ENCODE data around the gene NSG2. TPM values are rescaled to one million over a fixed set of nuclear protein-coding genes. Genes with fewer than 3 reads are reported as not detected.
A peak's percentile ranks its signal among the peaks of the same experiment; 100 is the strongest.
"Not testable (repeated sequence)": the region's sequence is repeated elsewhere in the genome, so short reads cannot be mapped to it uniquely, and the experiment has no call there.

Gene NSG2
- 0.66 and 1.7 TPM in 2 replicates for total RNA-seq (2014; rRNA removed; shearing (Covaris generic))

DNA sequence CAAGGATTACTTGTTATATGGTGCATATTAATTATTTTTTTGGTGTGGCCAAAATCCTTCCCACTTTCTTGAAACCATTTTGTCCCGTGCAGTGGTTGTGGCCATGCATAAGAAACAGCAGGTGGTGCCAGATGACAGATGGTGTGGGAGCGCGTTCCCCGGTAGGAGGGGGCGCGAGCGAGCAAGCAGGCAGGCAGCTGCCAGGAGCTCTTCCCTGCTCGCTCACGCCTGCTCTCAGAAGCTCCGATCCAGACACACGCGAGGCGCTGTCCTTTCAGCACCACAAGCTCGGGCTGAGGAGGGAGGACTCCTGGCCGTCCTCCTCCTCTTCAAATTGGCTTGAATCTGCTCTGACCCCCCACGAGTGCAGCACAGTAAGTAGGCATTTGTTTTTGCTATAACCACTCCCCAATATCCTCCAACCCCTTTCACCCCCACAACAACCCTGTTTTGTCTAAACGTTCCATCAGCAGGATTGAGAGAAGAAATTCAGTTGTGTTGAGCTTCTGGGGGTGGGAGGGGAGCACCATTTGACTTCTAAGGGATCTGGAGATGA, at the start of gene NSG2:
Gene NSG2, plus strand, starts transcription at position 237 of the 556 bp plus-strand sequence. CDS start 1,050 bp downstream, outside the sequence.
- H3K36me3 ChIP-seq (replicated peaks; ENCODE audit: control insufficient read depth, insufficient read depth, low read length) = no peaks in the 10 kb centered on the region
- DNase-seq = peak; percentile 87
- H3K4me3 ChIP-seq (ENCODE audit: insufficient read depth, low read depth, low read length) = no peak within 1 kb of the TSS
- peaks cover 2% of the 10 kb centered on the region; the same call in 1 of the 2 replicates for H3K27me3 ChIP-seq (ENCODE audit: control insufficient read depth, insufficient read depth, low read length)

DNA sequence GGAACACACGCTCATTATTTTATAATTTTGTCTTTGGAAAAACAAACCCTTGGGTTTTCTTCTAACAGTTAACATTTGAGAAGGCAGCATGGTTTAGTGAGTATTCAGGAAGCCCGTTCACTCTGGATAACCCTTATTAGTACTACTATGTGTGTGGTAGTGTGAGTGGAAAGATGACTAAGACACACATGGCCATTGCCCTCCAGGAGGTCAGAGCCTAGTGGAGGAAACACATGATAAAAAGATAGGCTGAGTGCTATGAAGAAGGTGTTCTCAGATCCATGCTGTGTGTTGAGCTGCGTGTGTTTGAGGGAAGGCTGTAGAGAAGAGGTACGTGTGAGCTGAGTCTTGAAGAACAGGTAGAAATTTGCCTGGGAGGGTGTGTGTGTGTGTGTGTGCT, 48.2 kb upstream of the NSG2 start:
- H3K4me3 ChIP-seq (ENCODE audit: insufficient read depth, low read depth, low read length) = no peak overlapping the region
- no peaks in the 10 kb centered on the region for H3K36me3 ChIP-seq (replicated peaks; ENCODE audit: control insufficient read depth, insufficient read depth, low read length)
- H3K27me3 ChIP-seq (ENCODE audit: control insufficient read depth, insufficient read depth, low read length) = no peaks in the 10 kb centered on the region
- DNase-seq = no peak

GRCh38 chr5:173998531-173998930, 47.0 kb upstream of the NSG2 start:
- no peak for DNase-seq
- H3K4me3 ChIP-seq (ENCODE audit: insufficient read depth, low read depth, low read length) = no peak overlapping the region
- H3K27me3 ChIP-seq (ENCODE audit: control insufficient read depth, insufficient read depth, low read length) = no peaks in the 10 kb centered on the region
- H3K36me3 ChIP-seq (replicated peaks; ENCODE audit: control insufficient read depth, insufficient read depth, low read length) = no peaks in the 10 kb centered on the region

DNA sequence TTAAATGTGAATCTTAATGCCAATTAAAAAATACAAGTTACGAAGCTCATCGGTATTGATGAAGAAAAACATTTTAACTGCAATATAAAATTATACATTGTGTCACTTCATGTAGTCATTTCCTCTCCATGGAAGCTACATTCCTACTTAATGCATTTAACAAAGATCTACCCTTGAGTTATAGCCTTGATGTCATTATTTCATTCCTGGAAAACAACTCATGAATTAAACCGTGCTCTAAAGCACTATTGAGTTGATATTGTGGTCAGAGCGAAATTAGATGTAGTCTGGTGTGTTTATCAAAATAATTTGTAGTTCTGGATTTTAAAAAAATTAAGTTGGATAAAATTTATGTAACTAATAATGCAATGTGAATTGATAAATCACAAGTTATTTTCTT, 45.4 kb upstream of the NSG2 start:
- H3K36me3 ChIP-seq (replicated peaks; ENCODE audit: control insufficient read depth, insufficient read depth, low read length) = no peaks in the 10 kb centered on the region
- no peaks in the 10 kb centered on the region for H3K27me3 ChIP-seq (ENCODE audit: control insufficient read depth, insufficient read depth, low read length)
- H3K4me3 ChIP-seq (ENCODE audit: insufficient read depth, low read depth, low read length) = no peak overlapping the region
- DNase-seq = no peak

DNA sequence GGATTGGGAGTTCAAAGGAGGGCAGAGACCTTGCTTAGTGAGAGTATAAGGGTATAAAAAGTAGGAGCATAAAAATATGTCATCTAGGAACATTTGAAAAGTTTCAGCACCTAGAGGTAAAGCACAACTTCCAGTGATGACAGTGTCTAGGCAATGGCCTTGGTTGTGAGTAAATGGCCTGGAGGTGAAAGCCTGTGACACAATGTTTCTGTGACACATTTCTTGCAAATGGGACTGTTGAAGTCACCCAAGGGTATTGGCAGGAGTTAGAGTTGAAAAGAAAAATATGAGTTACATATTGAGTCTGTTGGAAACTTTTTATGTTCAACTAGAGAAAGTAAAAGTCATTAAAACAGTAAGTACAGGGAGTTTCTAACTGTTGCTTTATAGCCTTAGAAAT, 41.7 kb upstream of the NSG2 start:
- Histone ChIP-seq H3K27me3 (ENCODE audit: control insufficient read depth, insufficient read depth, low read length) (no peaks in the 10 kb centered on the region), H3K4me3 (ENCODE audit: insufficient read depth, low read depth, low read length) (no peak overlapping the region), H3K36me3 (replicated peaks; ENCODE audit: control insufficient read depth, insufficient read depth, low read length) (no peaks in the 10 kb centered on the region)
- DNase-seq = no peak

DNA sequence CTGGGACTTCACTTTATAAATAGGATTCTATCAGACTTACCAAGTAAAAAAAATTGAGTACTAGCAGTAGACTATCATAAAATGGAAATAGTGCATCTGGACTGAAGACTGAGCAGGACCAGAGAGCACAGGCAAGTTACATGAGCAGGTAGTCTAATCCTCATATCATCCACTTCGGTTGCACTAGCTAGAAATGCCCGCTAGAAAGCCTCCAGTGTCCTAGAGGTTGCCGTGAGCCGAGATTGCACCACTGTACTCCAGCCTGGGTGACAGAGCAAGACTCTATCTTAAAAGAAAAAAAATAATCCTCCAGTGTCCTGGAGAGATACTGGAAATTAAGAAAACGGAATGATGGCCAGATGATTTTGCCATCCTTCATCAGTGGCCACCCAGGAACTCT, 36.6 kb upstream of the NSG2 start:
- Histone ChIP-seq H3K4me3 (ENCODE audit: insufficient read depth, low read depth, low read length) (no peak overlapping the region), H3K36me3 (replicated peaks; ENCODE audit: control insufficient read depth, insufficient read depth, low read length) (no peaks in the 10 kb centered on the region), H3K27me3 (ENCODE audit: control insufficient read depth, insufficient read depth, low read length) (no peaks in the 10 kb centered on the region)
- no peak for DNase-seq

- H3K27me3 ChIP-seq (ENCODE audit: control insufficient read depth, insufficient read depth, low read length) = no peaks in the 10 kb centered on the region
- DNase-seq = no peak
- no peaks in the 10 kb centered on the region for H3K36me3 ChIP-seq (replicated peaks; ENCODE audit: control insufficient read depth, insufficient read depth, low read length)
- no peak overlapping the region for H3K4me3 ChIP-seq (ENCODE audit: insufficient read depth, low read depth, low read length)
These were observed 35.1 kb upstream of the NSG2 start for GRCh38 chr5:174010365-174010764.

GRCh38 chr5:174011441-174011840, 34.1 kb upstream of the NSG2 start:
- no peak for DNase-seq
- Histone ChIP-seq H3K27me3 (ENCODE audit: control insufficient read depth, insufficient read depth, low read length) (no peaks in the 10 kb centered on the region), H3K36me3 (replicated peaks; ENCODE audit: control insufficient read depth, insufficient read depth, low read length) (no peaks in the 10 kb centered on the region), H3K4me3 (ENCODE audit: insufficient read depth, low read depth, low read length) (no peak overlapping the region)

DNA sequence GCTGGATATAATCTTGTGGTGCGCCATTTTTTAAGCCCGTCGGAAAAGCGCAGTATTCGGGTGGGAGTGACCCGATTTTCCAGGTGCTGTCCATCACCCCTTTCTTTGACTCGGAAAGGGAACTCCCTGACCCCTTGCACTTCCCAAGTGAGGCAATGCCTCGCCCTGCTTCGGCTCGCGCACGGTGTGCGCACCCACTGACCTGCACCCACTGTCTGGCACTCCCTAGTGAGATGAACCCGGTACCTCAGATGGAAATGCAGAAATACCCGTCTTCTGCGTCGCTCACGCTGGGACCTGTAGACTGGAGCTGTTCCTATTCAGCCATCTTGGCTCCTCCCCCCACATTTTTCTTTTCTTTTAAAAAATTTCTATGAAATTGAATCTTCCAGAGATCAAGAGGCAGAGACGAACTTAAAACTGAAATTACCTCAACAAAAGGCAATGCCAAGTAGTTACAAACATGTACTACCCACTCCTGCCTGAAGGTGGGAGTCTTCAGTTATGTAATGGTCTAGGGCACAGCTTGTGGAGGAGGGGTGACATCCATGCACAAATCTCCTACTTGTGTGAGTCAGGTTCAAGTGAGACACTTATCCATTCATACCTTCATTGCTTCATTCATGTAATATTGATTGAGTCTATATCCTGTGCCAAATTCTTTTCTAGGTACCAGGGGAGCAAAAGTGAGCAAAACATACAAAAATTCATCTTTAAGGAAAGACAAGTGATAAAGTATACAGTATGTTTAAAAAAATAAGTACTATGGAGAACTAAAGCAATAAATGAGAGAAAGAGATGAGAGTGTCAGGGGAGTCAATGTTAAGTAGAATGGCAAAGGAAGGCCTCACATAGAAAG, 25.2 kb upstream of the NSG2 start:
- H3K36me3 ChIP-seq (replicated peaks; ENCODE audit: control insufficient read depth, insufficient read depth, low read length); H3K27me3 ChIP-seq (ENCODE audit: control insufficient read depth, insufficient read depth, low read length): not testable (repeated sequence)
- peak; percentile 64 for DNase-seq
- peak overlapping the region; percentile 41 for H3K4me3 ChIP-seq (ENCODE audit: insufficient read depth, low read depth, low read length)

DNA sequence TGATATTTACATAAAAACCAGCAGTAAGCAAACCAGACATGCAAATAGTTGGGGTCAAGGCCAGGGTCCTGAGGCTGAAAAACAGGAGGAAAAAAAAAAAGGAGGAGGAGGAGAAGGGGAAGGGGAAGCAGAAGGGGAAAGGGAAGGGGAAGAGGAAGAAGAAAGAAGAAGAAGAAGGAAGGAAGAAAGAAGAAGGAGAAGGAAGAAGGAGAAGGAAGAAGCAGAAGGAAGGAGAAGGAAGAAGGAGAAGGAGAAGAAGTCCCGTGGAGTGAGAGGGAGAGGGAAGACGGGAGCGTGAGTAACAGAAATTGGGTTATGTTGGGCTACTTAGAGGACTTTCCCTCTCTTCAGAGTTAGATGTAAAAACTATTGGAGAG, 24.6 kb upstream of the NSG2 start:
- no peak for DNase-seq
- Histone ChIP-seq H3K36me3 (replicated peaks; ENCODE audit: control insufficient read depth, insufficient read depth, low read length) (no peaks in the 10 kb centered on the region), H3K4me3 (ENCODE audit: insufficient read depth, low read depth, low read length) (no peak overlapping the region), H3K27me3 (ENCODE audit: control insufficient read depth, insufficient read depth, low read length) (no peaks in the 10 kb centered on the region)

GRCh38 chr5:174022384-174023095, 23.0 kb upstream of the NSG2 start:
- peak; percentile 28 for DNase-seq
- Histone ChIP-seq H3K36me3 (replicated peaks; ENCODE audit: control insufficient read depth, insufficient read depth, low read length) (no peaks in the 10 kb centered on the region), H3K27me3 (ENCODE audit: control insufficient read depth, insufficient read depth, low read length) (no peaks in the 10 kb centered on the region), H3K4me3 (ENCODE audit: insufficient read depth, low read depth, low read length) (no peak overlapping the region)

DNA sequence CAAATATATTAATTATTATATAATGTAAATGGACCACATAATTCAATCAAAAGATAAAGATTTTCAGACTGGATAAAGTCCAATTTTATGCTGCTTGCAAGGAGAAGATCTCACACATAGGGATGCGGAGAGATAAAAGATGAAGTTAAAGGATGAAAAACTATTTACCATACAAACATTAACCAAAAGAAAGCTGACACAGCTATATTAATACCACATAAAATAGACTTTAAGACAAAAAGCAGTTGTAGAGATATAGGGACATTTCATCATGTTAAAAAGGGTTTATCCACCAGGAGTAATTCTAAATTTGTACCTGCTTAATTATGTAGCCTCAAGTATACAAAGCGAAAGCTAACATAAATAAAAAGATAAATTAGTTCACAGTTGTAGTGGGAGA, 15.2 kb upstream of the NSG2 start:
- no peak for DNase-seq
- H3K36me3 ChIP-seq (replicated peaks; ENCODE audit: control insufficient read depth, insufficient read depth, low read length) = no peaks in the 10 kb centered on the region
- no peak overlapping the region for H3K4me3 ChIP-seq (ENCODE audit: insufficient read depth, low read depth, low read length)

GRCh38 chr5:174044466-174045254, 846 bp upstream of the NSG2 start:
- no peak for DNase-seq
- Histone ChIP-seq H3K36me3 (replicated peaks; ENCODE audit: control insufficient read depth, insufficient read depth, low read length) (no peaks in the 10 kb centered on the region), H3K4me3 (ENCODE audit: insufficient read depth, low read depth, low read length) (no peak overlapping the region), H3K27me3 (ENCODE audit: control insufficient read depth, insufficient read depth, low read length) (peaks cover 2% of the 10 kb centered on the region; the same call in 1 of the 2 replicates)

More for the DNA sequence above, 15.2 kb upstream of the NSG2 start:
- H3K27me3 ChIP-seq (ENCODE audit: control insufficient read depth, insufficient read depth, low read length) = no peaks in the 10 kb centered on the region

DNA sequence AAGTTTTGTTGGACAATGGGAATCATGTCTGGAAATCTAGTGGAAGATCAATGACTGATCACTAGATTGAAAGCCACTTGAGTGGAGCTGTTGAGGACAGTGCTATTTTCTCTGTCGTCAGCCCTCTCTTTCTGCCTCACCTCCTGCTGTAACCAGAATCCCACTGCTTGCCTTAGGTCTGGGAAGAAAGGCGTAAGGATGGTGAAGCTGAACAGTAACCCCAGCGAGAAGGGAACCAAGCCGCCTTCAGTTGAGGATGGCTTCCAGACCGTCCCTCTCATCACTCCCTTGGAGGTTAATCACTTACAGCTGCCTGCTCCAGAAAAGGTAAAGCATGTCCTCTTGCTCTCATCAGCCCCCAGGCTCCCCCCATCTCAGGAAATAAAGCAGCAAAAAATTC, 1.1 kb downstream of the NSG2 start:
- Histone ChIP-seq H3K36me3 (replicated peaks; ENCODE audit: control insufficient read depth, insufficient read depth, low read length) (no peaks in the 10 kb centered on the region), H3K4me3 (ENCODE audit: insufficient read depth, low read depth, low read length) (no peak overlapping the region), H3K27me3 (ENCODE audit: control insufficient read depth, insufficient read depth, low read length) (peaks cover 2% of the 10 kb centered on the region; the same call in 1 of the 2 replicates)
- no peak for DNase-seq
